Vagina (tissue), 2 donors: ENCODE data around the gene GPR55. TPM values are rescaled to one million over a fixed set of nuclear protein-coding genes. Genes with fewer than 3 reads are reported as not detected.
A peak's percentile ranks its signal among the peaks of the same experiment; 100 is the strongest.

ENCODE experiments used
- DNase-seq, 2 donors: peaks; one replicate each; pipeline ENCODE4 v3.0.0-alpha.2; 2017; ENCODE audit errors: extremely low spot score in 2 of 2
- H3K27ac ChIP-seq: fragments of 200-600 bp; sonication (generic); one replicate; pipeline ENCODE4 v1.5.1; 2019
- H3K27me3 ChIP-seq: fragments of 200-600 bp; sonication (generic); one replicate; pipeline ENCODE4 v1.5.1; 2019
- H3K36me3 ChIP-seq, 2 donors: fragments of 200-600 bp; sonication (generic); one replicate each; pipeline ENCODE4 v1.5.1; 2017 to 2019
- H3K4me1 ChIP-seq: fragments of 200-600 bp; sonication (generic); one replicate; pipeline ENCODE4 v1.5.1; 2019
- H3K4me3 ChIP-seq, 2 donors: fragments of 200-600 bp; sonication (generic); 1 replicate in 1 of 2; 2 replicates in 1 of 2; pipeline ENCODE4 v1.5.1; 2016 to 2019
- H3K9me3 ChIP-seq: fragments of 200-600 bp; sonication (generic); one replicate; pipeline ENCODE4 v1.5.1; 2019
- CTCF ChIP-seq, 3 experiments: fragments of 450-650 bp in 2 of 3; fragments of 200-600 bp in 1 of 3; sonication (generic) in 1 of 3; IDR thresholded peaks; one replicate each; pipeline ENCODE4 v1.5.1; 2017 to 2019; ENCODE audit warnings: antibody characterized with exemption in 3 of 3, mild to moderate bottlenecking in 2 of 3, moderate library complexity in 2 of 3
- POLR2A ChIP-seq, 2 donors: fragments of 450-650 bp; IDR thresholded peaks; one replicate each; pipeline ENCODE4 v1.6.1; 2017; ENCODE audit warnings: antibody characterized with exemption in 2 of 2, mild to moderate bottlenecking in 2 of 2, moderate library complexity in 2 of 2
- POLR2AphosphoS5 ChIP-seq, 2 donors: sonication (generic); formaldehyde crosslinking; IDR thresholded peaks; one replicate each; pipeline ENCODE4 v1.9.0; 2017; ENCODE audit warnings: antibody characterized with exemption in 2 of 2, mild to moderate bottlenecking in 2 of 2, low read depth in 1 of 2; ENCODE audit not compliant: insufficient read depth in 1 of 2
- intact Hi-C: fragments of 100-400 bp; cut with DNase I; formaldehyde crosslinking; loops from one replicate; pipeline ENCODE4 v1.15.1; 2023
- total RNA-seq: library from RNA; depleted of rRNA; stranded (reverse); fragments of >200 nt; gene quantifications from one replicate; pipeline ENCODE4 v1.2.3, GENCODE V29; 2016

GPR55 gene, protein sequence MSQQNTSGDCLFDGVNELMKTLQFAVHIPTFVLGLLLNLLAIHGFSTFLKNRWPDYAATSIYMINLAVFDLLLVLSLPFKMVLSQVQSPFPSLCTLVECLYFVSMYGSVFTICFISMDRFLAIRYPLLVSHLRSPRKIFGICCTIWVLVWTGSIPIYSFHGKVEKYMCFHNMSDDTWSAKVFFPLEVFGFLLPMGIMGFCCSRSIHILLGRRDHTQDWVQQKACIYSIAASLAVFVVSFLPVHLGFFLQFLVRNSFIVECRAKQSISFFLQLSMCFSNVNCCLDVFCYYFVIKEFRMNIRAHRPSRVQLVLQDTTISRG
- total RNA-seq: 2.7 TPM

- H3K27me3 ChIP-seq: no peaks in the 10 kb centered on the region
- H3K36me3 ChIP-seq: no peaks in the 10 kb centered on the region
- no peak within 1 kb of the TSS for H3K27ac ChIP-seq
- H3K9me3 ChIP-seq: no peaks in the 10 kb centered on the region
- no peak for TF ChIP-seq CTCF (IDR thresholded peaks at IDR 0.05)
- TF ChIP-seq POLR2A (IDR thresholded peaks at IDR 0.05): no peak
- TF ChIP-seq POLR2AphosphoS5 (IDR thresholded peaks at IDR 0.05; ENCODE audit: insufficient read depth in 1 of 2, low read depth in 1 of 2): no peak
- intact Hi-C loops: no loop called here
- DNase-seq: no peak
- peak within 1 kb of the TSS in 1 of 2 donors; percentile 5 for H3K4me3 ChIP-seq
- no peaks in the 10 kb centered on the region for H3K4me1 ChIP-seq
These were observed at the start of gene GPR55 for GRCh38 chr2:230924470-230925341. TSS of gene GPR55 (minus strand) at chr2:230925242. CDS start at chr2:230910962, 14,280 bp downstream.

- intact Hi-C loops: no loop called here
- H3K36me3 ChIP-seq: no peaks in the 10 kb centered on the region
- no peak for DNase-seq
- H3K4me1 ChIP-seq: no peaks in the 10 kb centered on the region
- no peak overlapping the region for H3K27ac ChIP-seq
- H3K27me3 ChIP-seq: no peaks in the 10 kb centered on the region
- no peaks in the 10 kb centered on the region for H3K9me3 ChIP-seq
- TF ChIP-seq CTCF (IDR thresholded peaks at IDR 0.05) (no peak), POLR2A (IDR thresholded peaks at IDR 0.05) (no peak), POLR2AphosphoS5 (IDR thresholded peaks at IDR 0.05; ENCODE audit: insufficient read depth in 1 of 2, low read depth in 1 of 2) (no peak)
- H3K4me3 ChIP-seq: no peak overlapping the region
These were observed 49.3 kb upstream of the GPR55 start for GRCh38 chr2:230974096-230974913.

- no peak for DNase-seq
- Histone ChIP-seq H3K9me3 (no peaks in the 10 kb centered on the region), H3K36me3 (no peaks in the 10 kb centered on the region), H3K27ac (no peak overlapping the region), H3K27me3 (no peaks in the 10 kb centered on the region), H3K4me1 (no peaks in the 10 kb centered on the region), H3K4me3 (no peak overlapping the region)
- TF ChIP-seq POLR2AphosphoS5 (IDR thresholded peaks at IDR 0.05; ENCODE audit: insufficient read depth in 1 of 2, low read depth in 1 of 2): no peak
- TF ChIP-seq CTCF (IDR thresholded peaks at IDR 0.05): no peak
- TF ChIP-seq POLR2A (IDR thresholded peaks at IDR 0.05): no peak
- intact Hi-C loops: no loop called here
These were observed 47.0 kb upstream of the GPR55 start for GRCh38 chr2:230972046-230972445.

- Histone ChIP-seq H3K4me1 (no peaks in the 10 kb centered on the region), H3K4me3 (no peak overlapping the region), H3K27me3 (no peaks in the 10 kb centered on the region), H3K36me3 (no peaks in the 10 kb centered on the region), H3K27ac (no peak overlapping the region), H3K9me3 (no peaks in the 10 kb centered on the region)
- no peak for TF ChIP-seq POLR2AphosphoS5 (IDR thresholded peaks at IDR 0.05; ENCODE audit: insufficient read depth in 1 of 2, low read depth in 1 of 2)
- TF ChIP-seq CTCF (IDR thresholded peaks at IDR 0.05): no peak
- no peak for TF ChIP-seq POLR2A (IDR thresholded peaks at IDR 0.05)
- DNase-seq: no peak
- intact Hi-C loops: no loop called here
These were observed 44.6 kb upstream of the GPR55 start for GRCh38 chr2:230969659-230970015.
